HUES6 (cell line): ENCODE results near the gene MAPK12.
A peak's percentile ranks its signal among the peaks of the same experiment; 100 is the strongest.

Source experiments
- H3K27ac ChIP-seq: 2 replicates; pipeline ENCODE4 v1.7.0; 2013; ENCODE audit warnings: low read depth, mild to moderate bottlenecking, low read length, inconsistent platforms
- H3K27me3 ChIP-seq: 2 replicates; pipeline ENCODE4 v1.6.1; 2013; ENCODE audit warnings: low read length; ENCODE audit not compliant: control insufficient read depth, insufficient read depth
- H3K36me3 ChIP-seq: 2 replicates; pipeline ENCODE4 v1.6.1; 2013; ENCODE audit warnings: low read length; ENCODE audit not compliant: control insufficient read depth, insufficient read depth
- H3K4me1 ChIP-seq: 2 replicates; pipeline ENCODE4 v1.6.1; 2013; ENCODE audit warnings: low read length; ENCODE audit not compliant: control insufficient read depth, insufficient read depth
- H3K4me3 ChIP-seq: 2 replicates; pipeline ENCODE4 v1.5.1; 2013; ENCODE audit warnings: low read depth, low read length
- H3K9ac ChIP-seq: one replicate; pipeline ENCODE4 v1.6.1; 2013; ENCODE audit warnings: mild to moderate bottlenecking, low read length
- H3K9me3 ChIP-seq: 2 replicates; pipeline ENCODE4 v1.6.1; 2013; ENCODE audit warnings: low read depth, low read length; ENCODE audit not compliant: control insufficient read depth, insufficient read depth

MAPK12 gene

GRCh38 chr22:50261615-50262459, at the start of gene MAPK12:
TSS of gene MAPK12 (minus strand) at chr22:50261683. CDS start at chr22:50261509, 174 bp downstream.
- H3K27ac ChIP-seq, result no peak within 1 kb of the TSS
- peak within 1 kb of the TSS; percentile 55 for H3K9ac ChIP-seq
- peaks cover 59% of the 10 kb centered on the region for H3K27me3 ChIP-seq
- H3K36me3 ChIP-seq, result peaks cover 5% of the 10 kb centered on the region; the same call in 1 of the 2 replicates
- peaks cover 14% of the 10 kb centered on the region for H3K4me1 ChIP-seq
- peak within 1 kb of the TSS; percentile 77 for H3K4me3 ChIP-seq
- H3K9me3 ChIP-seq, result no peaks in the 10 kb centered on the region

- Histone ChIP-seq H3K4me3 (no peak overlapping the region), H3K27ac (no peak overlapping the region), H3K36me3 (no peaks in the 10 kb centered on the region), H3K9me3 (no peaks in the 10 kb centered on the region), H3K27me3 (peaks cover 15% of the 10 kb centered on the region; the same call in 1 of the 2 replicates), H3K9ac (no peak overlapping the region), H3K4me1 (peaks cover 29% of the 10 kb centered on the region)
Observed at GRCh38 chr22:50310949-50311444, 49.5 kb upstream of the MAPK12 start.

GRCh38 chr22:50310031-50310722, 48.7 kb upstream of the MAPK12 start:
- Histone ChIP-seq H3K4me1 (peaks cover 35% of the 10 kb centered on the region), H3K9ac (no peak overlapping the region), H3K9me3 (no peaks in the 10 kb centered on the region), H3K4me3 (no peak overlapping the region), H3K36me3 (no peaks in the 10 kb centered on the region), H3K27ac (no peak overlapping the region), H3K27me3 (peaks cover 7% of the 10 kb centered on the region; the same call in 1 of the 2 replicates)

- Histone ChIP-seq H3K9ac (no peak overlapping the region), H3K9me3 (no peaks in the 10 kb centered on the region), H3K4me1 (peaks cover 37% of the 10 kb centered on the region), H3K4me3 (no peak overlapping the region), H3K27me3 (peaks cover 1% of the 10 kb centered on the region; the same call in 1 of the 2 replicates), H3K36me3 (no peaks in the 10 kb centered on the region), H3K27ac (no peak overlapping the region)
Observed at GRCh38 chr22:50309601-50309991, 48.1 kb upstream of the MAPK12 start.

GRCh38 chr22:50308986-50309600, 47.6 kb upstream of the MAPK12 start:
- H3K36me3 ChIP-seq, result no peaks in the 10 kb centered on the region
- H3K4me1 ChIP-seq, result peaks cover 36% of the 10 kb centered on the region
- no peak overlapping the region for H3K4me3 ChIP-seq
- no peak overlapping the region for H3K27ac ChIP-seq
- no peak overlapping the region for H3K9ac ChIP-seq
- H3K27me3 ChIP-seq, result no peaks in the 10 kb centered on the region
- H3K9me3 ChIP-seq, result no peaks in the 10 kb centered on the region

- no peak overlapping the region for H3K4me3 ChIP-seq
- no peak overlapping the region for H3K27ac ChIP-seq
- peaks cover 36% of the 10 kb centered on the region for H3K4me1 ChIP-seq
- no peaks in the 10 kb centered on the region for H3K9me3 ChIP-seq
- H3K36me3 ChIP-seq, result no peaks in the 10 kb centered on the region
- no peaks in the 10 kb centered on the region for H3K27me3 ChIP-seq
- H3K9ac ChIP-seq, result no peak overlapping the region
Observed at GRCh38 chr22:50308597-50308935, 47.1 kb upstream of the MAPK12 start.

GRCh38 chr22:50307890-50308596, 46.6 kb upstream of the MAPK12 start:
- H3K27me3 ChIP-seq, result no peaks in the 10 kb centered on the region
- no peak overlapping the region for H3K4me3 ChIP-seq
- H3K4me1 ChIP-seq, result peaks cover 41% of the 10 kb centered on the region
- no peak overlapping the region for H3K9ac ChIP-seq
- no peaks in the 10 kb centered on the region for H3K9me3 ChIP-seq
- no peaks in the 10 kb centered on the region for H3K36me3 ChIP-seq
- H3K27ac ChIP-seq, result no peak overlapping the region

GRCh38 chr22:50306753-50307749, 45.6 kb upstream of the MAPK12 start, which contains the start of gene PLXNB2:
TSS of gene PLXNB2 (minus strand) at chr22:50307646. CDS start at chr22:50290584, 17,062 bp downstream.
- H3K36me3 ChIP-seq, result no peaks in the 10 kb centered on the region
- H3K4me1 ChIP-seq, result peaks cover 41% of the 10 kb centered on the region
- H3K27ac ChIP-seq, result no peak within 1 kb of the TSS; the same call in 1 of the 2 replicates
- H3K4me3 ChIP-seq, result peak within 1 kb of the TSS; percentile 81
- H3K27me3 ChIP-seq, result no peaks in the 10 kb centered on the region
- peak within 1 kb of the TSS; percentile 72 for H3K9ac ChIP-seq
- no peaks in the 10 kb centered on the region for H3K9me3 ChIP-seq

- Histone ChIP-seq H3K27ac (no peak overlapping the region), H3K9ac (peak overlapping the region; percentile 22), H3K36me3 (no peaks in the 10 kb centered on the region), H3K27me3 (no peaks in the 10 kb centered on the region), H3K4me1 (peaks cover 44% of the 10 kb centered on the region), H3K4me3 (peak overlapping the region; percentile 81), H3K9me3 (no peaks in the 10 kb centered on the region)
Observed at GRCh38 chr22:50305923-50306566, 44.6 kb upstream of the MAPK12 start.
